HG03558 (cell line): ENCODE results near the gene NDUFS8.

Experiments
- ATAC-seq: cut with Tn5 transposase; IDR thresholded peaks from one replicate; pipeline ENCODE4 v1.9.1; 2021; ENCODE audit warnings: moderate number of reproducible peaks; ENCODE audit not compliant: unreplicated experiment; ENCODE audit errors: extremely low read depth

Gene NDUFS8

DNA sequence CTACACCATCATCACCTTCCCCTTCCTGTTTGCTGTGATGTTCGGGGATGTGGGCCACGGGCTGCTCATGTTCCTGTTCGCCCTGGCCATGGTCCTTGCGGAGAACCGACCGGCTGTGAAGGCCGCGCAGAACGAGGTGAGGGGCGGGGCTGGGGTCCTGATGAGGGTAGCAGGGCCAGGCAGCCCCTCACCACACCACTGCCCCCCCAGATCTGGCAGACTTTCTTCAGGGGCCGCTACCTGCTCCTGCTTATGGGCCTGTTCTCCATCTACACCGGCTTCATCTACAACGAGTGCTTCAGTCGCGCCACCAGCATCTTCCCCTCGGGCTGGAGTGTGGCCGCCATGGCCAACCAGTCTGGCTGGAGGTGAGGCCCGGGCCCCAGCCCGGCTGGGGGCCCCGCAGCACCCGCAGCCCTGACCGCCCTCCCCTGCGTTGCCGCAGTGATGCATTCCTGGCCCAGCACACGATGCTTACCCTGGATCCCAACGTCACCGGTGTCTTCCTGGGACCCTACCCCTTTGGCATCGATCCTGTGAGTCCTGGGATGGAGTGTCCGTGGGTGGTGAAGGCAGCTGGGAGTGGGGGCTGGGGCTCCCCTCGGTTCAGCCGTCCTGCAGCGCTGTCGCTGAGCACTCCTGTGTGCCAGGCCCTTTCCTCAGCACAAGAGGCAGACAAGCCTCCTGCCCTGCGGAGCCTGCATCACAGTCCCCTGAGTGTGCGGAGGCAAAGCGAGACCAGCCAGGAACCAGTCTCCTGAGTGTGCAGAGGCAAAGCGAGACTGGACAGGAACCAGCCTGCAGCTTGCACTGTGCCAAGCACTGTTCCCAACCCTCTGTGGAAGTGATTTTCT, 17.2 kb downstream of the NDUFS8 start:
- no peak for ATAC-seq

DNA sequence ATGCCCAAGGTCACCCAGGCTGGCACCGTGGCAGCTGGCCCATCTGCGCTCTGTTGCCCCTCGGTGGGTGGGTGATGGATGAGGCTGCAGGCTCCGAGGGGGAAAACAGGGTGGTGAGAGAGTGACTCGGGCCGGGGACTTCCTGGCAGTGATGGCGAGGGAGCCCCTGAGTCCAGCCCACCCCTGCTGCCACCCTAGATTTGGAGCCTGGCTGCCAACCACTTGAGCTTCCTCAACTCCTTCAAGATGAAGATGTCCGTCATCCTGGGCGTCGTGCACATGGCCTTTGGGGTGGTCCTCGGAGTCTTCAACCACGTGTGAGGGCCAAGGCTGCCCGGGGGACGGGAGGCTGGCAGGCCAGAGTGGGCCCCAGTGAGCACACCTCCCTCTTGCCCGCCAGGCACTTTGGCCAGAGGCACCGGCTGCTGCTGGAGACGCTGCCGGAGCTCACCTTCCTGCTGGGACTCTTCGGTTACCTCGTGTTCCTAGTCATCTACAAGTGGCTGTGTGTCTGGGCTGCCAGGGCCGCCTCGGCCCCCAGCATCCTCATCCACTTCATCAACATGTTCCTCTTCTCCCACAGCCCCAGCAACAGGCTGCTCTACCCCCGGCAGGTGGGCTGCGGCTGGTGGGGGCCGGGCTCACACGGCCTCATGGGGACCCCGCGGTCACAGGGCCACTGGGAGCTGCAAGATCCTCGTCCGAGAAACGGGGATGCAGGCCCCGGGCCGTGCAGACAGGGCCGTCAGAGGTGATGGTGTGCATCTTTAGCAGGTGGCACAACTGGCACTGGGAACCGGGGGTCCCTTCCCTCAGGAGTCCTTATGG, 18.4 kb downstream of the NDUFS8 start:
- ATAC-seq, result no peak

DNA sequence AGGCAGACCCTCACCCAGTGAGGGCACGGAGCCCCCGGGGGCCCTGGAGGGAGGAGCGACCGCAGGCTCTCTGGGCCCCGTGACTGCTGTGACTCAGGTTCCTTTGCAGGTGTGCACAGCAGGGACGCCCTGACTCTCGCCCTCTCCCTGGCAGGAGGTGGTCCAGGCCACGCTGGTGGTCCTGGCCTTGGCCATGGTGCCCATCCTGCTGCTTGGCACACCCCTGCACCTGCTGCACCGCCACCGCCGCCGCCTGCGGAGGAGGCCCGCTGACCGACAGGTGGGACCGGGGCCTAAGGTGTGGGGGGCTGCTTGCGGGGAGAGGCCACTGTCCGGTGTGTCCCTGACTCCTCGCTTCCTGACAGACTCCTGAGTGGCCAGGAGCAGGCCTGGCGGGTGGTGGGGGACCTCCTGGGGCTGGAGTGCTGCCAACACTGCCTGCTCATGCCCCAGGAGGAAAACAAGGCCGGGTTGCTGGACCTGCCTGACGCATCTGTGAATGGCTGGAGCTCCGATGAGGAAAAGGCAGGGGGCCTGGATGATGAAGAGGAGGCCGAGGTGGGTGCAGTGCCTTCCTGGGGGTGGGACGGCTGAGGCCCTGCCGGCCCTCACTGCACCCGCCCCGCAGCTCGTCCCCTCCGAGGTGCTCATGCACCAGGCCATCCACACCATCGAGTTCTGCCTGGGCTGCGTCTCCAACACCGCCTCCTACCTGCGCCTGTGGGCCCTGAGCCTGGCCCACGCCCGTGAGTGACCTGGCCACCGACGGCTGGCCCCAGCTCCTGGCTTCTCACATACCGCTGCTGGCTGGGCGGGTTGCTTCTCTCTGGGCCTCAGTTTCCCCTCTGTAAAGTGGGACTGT, 19.3 kb downstream of the NDUFS8 start:
- no peak for ATAC-seq

DNA sequence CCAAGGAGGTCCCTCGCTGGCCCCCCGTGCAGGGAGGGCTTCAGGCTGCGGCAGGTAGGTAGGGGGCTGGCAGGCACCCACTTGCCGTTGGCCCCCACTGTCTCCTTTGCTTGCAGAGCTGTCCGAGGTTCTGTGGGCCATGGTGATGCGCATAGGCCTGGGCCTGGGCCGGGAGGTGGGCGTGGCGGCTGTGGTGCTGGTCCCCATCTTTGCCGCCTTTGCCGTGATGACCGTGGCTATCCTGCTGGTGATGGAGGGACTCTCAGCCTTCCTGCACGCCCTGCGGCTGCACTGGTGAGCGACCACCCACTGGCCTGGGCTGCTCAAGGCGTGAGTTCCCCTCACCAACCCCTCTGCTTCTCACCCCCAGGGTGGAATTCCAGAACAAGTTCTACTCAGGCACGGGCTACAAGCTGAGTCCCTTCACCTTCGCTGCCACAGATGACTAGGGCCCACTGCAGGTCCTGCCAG, 19.9 kb downstream of the NDUFS8 start:
- ATAC-seq, result no peak

DNA sequence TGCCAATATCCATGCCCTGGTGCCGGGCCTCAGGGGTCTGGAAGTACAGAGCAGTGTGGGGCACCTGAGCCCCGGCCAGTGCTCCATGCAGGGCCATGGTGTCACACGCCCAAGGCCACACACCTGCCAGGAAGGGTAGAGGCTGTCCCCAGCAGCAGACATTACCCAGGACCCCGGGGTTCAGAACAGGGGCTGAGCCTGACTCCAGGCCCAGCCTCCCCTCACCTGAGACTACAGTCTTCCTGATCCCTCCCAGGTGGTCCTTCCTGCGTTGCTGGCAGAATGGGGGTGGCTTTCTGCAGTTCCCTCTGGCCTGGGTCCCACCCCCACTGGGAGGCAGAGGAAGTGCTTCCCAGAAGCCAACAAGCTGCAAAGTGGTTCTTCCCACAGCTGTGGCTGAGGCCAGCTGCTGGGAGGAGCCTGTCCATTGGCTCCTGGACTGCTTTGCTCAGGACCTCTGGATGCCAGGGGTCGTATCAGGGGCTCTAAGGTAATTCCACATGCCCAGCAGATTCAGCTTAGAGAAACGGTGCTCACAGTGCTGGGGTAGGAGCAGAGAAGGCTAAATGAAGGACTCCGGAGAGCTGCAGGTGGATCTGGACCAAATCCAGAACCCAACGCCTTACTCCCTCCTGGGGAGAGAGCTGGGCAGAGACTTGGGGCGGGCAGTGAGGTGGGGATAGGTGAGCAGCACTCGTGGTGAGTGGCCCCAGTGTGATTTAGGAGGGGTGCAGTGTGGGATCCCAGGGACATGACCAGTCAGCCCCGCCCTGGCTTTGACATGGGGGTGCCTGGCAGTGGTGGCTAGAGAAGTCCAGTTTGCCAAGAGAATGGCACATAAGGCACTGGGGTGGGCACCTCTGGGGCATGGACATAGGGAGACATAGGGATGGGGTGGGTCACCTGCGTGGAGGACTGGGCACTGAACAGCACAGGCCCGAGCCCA, 21.0 kb downstream of the NDUFS8 start:
- no peak for ATAC-seq

DNA sequence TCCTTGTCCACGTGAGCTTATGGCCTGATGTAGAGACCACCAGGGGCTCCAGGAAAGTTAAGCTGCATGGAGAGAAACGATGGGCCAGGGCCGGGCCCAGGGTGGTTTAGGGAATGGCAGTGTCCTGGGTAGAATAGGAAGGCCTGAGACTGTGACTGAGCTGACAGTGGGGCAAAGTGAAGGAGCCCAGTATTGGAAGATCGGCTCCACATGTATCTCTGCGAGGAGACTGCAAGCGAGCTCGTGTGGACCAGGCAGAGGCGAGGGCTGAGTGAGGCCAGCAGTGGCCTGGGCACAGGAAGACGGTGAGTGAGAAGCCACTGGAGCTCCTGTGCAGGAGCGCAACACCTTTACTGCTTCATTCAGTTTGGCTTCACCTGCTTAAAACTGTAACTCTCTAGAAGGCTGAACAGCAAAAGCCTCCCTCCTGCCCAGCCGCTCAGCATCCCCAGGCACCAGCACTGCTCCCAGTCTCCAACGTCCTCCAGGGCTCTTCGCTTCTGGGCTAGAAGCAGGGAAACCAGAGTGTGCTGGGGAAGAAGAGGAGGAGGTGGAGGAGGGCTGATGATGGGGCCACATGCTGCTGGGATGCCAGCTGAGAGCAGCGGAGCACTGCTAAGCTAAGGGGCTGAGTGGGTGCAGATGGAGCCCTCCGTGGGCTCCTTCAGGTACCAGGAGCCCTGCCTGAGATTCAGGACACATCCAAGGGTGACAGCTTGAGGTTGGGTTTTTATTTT, 21.8 kb downstream of the NDUFS8 start:
- ATAC-seq, result no peak

DNA sequence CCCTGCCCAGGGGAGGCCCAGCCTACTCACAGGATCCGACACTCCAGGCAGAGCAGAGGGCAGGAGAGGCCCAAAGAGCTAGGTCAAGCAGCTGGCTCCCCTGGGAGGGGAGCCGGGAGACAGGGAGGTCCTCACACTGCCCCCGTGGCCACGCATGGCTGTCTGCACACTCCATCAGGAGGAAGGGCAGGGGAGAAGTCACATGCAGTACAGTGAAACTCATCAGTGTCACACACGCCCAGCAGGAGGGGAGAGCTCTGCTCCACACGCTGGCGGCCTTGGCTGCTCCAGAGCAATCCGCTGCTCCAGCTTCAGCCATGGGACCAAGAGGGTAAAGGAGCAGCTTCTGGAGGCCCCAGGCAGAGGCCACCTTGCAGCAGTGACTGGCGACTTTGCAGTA, 22.6 kb downstream of the NDUFS8 start:
- ATAC-seq, result no peak

DNA sequence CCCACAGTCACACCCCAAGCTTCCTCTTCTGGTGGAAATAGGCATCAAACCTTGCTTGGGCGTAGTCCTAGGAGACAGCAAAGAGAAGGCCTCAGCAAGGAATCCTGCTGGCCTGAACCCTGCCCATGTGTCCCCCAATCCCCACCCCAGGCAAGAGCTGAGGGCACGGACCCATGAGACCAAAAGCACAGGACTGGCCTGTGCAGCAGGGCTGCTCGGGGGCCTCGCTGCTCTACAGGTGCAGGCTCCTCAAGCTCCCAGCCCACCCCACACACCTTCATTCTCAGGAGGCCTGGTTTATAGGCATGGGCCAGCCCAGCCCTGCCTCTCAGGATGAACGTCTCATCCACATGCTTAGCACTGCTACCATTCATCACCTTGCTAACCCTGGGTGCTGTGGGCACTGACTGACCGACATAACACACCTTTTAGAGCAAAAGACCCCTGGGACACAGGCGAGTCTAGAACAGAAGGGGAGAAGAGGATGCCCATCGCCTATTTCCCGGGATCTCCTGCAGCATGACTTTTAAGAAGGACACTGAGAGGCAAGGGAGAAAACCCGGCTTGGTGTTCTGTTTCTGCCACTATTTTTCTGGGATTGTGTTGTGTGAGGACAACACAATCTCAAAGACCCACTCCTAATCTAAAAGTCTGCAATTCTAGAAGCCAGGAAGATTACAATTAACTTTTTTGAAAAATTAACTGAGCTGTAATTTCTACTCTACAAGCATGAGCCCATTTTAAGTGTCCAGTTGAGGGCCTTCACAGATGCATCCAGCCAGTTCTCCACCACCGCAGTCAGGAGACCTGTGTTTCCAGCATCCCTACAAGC, 23.7 kb downstream of the NDUFS8 start:
- ATAC-seq, result no peak

DNA sequence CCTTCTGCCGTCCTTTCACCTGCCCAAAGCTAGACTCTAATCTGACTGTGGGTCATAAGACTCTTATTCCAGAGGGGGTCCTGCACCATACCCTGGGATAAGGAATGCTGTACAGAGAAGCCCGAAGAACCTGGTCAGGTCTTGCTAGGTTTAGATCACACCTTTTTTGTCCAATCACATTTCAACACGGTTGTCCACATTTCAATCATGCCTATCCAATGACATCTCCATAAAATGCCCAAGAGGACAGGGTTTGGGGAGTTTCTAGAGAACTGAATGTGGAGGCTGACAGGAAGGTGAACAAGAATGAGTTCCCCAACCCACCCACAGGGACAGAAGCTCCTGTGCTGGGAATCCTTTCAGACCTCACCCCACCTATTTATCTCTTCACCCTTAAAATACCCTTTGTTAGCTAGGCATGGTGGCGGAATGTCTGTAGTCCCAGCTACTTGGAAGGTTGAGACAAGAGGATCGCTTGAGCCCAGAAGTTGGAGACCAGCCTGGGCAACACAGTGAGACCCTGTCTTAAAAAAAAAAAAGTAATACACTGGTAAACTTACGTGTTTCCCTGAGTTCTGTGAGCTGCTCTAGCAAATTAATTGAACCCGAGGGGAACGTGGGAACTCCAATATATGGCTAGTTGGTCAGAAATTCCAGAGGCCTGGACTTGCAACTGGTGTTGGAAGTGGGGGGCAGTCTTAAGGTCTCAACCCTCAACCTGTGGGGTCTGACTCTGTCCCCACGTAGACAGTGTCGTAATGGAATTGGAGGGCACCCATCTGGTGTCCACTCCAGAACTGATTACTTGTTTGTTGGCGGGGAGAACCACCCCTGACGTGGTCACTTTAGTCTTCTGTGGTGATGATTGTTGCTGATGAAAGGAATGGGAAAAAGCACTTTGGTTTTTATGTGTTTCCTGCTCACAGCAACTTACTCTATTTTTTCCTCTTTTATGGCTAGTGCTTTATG, 26.1 kb downstream of the NDUFS8 start:
- no peak for ATAC-seq

DNA sequence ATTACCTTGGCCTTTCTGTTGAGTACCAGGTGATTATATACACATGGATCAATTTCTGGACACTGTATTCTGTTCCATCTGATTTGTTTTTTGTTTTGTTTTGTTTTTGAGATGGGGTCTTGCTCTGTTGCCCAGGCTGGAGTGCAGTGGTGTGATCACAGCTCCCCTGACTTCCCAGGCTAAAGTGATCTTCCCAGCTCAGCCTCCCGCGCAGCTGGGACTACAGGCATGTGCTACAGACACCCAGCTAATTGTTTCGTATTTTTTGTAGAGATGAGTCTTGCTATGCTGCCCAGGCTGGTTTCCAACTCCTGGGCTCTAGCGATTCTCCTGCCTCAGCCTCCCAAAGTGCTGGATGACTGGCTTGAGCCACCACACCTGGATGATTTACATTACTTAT, 27.3 kb downstream of the NDUFS8 start:
- ATAC-seq, result no peak

DNA sequence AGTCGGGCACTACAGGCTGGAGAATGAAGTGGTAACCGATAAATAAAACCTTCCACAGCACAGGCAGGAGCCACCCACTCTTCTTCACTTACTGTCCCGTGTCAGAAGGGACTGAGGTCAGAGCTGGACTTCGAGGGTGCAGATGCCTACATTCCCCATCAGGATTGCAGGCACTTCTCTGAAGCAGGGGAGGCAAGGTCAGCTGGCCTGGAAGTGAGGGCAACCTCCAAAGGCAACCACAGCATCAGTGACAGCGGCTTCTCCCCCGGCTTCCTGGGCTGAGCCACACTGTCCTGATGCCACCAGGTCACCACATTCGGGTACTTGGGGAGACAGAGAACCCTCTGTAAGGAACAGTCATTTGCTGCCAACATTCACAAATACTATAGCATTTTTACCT, 31.0 kb downstream of the NDUFS8 start:
- ATAC-seq, result no peak

DNA sequence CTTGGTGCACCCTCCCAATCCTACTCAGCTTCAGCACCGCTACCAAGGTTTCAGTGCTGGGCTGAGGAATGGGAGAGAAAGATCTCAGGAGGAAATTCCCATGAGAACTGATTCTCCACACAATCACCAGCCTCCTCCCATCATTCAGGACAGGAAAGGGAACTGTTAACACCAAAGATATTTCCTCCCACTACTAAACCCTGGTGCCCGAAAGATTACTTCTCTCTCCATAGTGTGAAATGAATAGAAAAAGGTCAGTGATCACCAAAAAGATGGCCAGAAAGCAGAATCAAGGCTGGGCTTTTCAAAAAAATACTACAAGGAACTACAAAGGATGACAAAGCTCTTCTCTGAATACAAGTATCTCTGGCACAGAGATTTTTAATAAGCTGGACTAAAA, 34.4 kb downstream of the NDUFS8 start:
- no peak for ATAC-seq

DNA sequence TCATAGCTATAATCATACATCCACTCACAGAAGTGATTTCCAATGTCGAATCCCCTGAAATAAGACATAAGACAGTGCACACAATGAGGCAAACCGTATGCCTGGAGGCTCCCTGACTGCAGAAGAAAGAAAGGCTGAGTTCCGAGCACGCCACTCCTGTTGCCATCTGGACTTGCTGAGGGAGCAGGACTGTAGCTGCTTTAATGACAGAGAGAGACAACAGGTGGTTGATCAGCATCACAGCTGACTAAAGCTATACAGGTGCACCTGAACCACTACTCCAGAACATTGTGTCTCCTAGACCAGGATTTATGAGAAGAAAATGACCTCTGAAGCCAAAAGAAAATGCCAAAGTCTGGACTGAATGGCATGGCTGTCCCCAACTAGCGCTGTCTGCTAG, 35.4 kb downstream of the NDUFS8 start:
- ATAC-seq, result no peak

DNA sequence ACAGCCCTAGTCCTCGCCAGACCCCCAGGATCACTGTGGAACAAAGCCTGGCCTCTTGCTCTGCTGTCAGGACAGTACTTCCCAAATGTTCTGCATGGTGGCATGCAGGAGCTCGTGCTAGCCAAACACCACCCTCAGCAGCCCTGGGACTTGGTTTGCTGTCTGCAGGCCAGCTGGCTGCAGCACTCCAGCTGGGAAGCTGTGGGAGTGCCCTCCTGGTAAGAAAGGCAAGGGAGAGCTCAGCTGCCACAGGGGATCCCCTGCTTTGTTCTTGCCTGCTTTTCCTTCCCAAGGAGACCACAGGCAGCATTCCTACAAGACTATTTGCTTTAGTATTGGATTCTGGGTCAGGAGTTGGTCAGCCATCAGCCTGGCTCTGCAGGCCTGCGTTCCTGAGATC, 36.3 kb downstream of the NDUFS8 start:
- no peak for ATAC-seq

DNA sequence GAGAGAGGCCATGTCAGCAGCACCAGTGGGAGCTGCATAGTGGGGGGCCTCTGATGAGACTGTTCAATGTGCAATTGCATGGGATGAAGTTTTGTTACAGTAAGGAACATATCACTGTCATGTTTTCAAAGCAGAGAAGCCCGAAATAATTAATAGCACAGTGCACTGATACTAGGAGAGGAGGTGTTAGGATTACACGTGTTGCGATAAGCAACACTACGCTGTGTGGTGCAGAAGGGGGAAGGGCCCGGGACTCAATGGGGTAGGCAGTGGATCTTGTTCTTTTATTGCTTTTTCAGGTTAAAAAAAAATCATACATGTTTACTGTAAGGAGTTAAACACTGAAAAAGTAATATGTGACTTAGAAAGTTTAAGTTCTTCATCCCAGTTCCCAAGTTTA, 37.5 kb downstream of the NDUFS8 start:
- ATAC-seq, result no peak

DNA sequence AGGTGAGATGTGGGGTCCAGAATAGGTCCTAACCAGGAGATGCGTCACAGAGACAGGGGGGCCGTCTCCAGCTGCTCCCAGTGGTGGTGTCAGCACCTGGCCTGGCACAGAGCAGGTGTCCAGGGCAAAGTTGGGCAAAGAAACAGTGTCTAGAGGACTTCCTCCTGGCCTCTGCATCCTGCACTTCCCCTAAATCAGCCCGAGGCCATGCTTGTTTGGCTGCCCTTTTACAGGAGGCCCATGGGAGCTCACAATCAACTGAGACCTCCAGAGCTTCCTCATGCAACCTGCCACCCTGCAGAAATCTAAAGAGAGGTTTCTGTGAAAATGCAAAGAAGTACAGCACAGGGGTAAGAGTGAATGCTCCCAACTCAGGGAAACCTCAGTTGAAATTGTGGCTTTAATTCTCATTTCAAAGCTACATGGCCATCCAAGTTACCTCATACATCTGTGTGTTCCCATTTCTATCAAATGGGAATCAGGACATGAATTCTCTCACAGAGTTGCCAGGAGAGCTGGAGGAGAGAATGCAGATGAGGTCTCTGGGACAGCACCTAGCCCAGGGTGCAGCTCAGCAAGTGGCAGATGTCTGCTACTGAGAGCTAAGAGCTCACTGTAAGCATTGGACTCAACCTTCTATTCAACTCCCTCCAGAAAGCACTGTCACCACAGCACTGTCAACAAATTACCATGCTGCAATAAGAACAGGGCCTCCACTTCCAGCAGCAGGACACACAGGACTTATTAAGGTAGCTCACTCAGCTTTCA, 41.0 kb downstream of the NDUFS8 start:
- ATAC-seq, result no peak
